Parathyroid adenoma (tissue), 2 donors: Measurements from ENCODE around the gene LETM1.

ENCODE experiments used
- H2AFZ ChIP-seq: fragments of 300-600 bp; sonication (generic); one replicate; pipeline ENCODE4 v1.7.0; 2017; ENCODE audit warnings: antibody characterized with exemption, mild to moderate bottlenecking
- H3K27ac ChIP-seq: fragments of 300-600 bp; sonication (generic); one replicate; pipeline ENCODE4 v1.7.0; 2017
- H3K27me3 ChIP-seq: fragments of 300-600 bp; sonication (generic); one replicate; pipeline ENCODE4 v1.7.0; 2017; ENCODE audit warnings: low read length; ENCODE audit not compliant: control insufficient read depth, insufficient read depth
- H3K36me3 ChIP-seq: fragments of 300-600 bp; sonication (generic); one replicate; pipeline ENCODE4 v1.7.0; 2017; ENCODE audit warnings: low read length; ENCODE audit not compliant: control insufficient read depth, insufficient read depth
- H3K4me1 ChIP-seq: fragments of 300-600 bp; sonication (generic); one replicate; pipeline ENCODE4 v1.7.0; 2017; ENCODE audit warnings: control low read depth
- H3K4me2 ChIP-seq: fragments of 300-600 bp; sonication (generic); one replicate; pipeline ENCODE4 v1.7.0; 2017; ENCODE audit warnings: low read length
- H3K4me3 ChIP-seq: fragments of 300-600 bp; sonication (generic); one replicate; pipeline ENCODE4 v1.7.0; 2017; ENCODE audit warnings: low read depth, low read length
- H3K79me2 ChIP-seq: fragments of 300-600 bp; sonication (generic); one replicate; pipeline ENCODE4 v1.7.0; 2017; ENCODE audit warnings: control low read depth
- H3K9ac ChIP-seq: fragments of 300-600 bp; sonication (generic); one replicate; pipeline ENCODE4 v1.7.0; 2017; ENCODE audit warnings: mild to moderate bottlenecking
- H3K9me3 ChIP-seq: fragments of 300-600 bp; sonication (generic); one replicate; pipeline ENCODE4 v1.7.0; 2017; ENCODE audit warnings: low read length; ENCODE audit not compliant: control insufficient read depth
- CTCF ChIP-seq: fragments of 300-600 bp; sonication (generic); IDR thresholded peaks from one replicate; pipeline ENCODE4 v1.7.0; 2017; ENCODE audit warnings: antibody characterized with exemption, mild to moderate bottlenecking
- donor health status: primary hyperparathyroidism.

Gene LETM1

GRCh38 chr4:1799387-1800375, 56.3 kb downstream of the LETM1 start:
- no peak overlapping the region for H3K27ac ChIP-seq
- no peak for TF ChIP-seq CTCF
- no peak overlapping the region for H3K4me2 ChIP-seq
- H2AFZ ChIP-seq: no peak overlapping the region
- H3K4me1 ChIP-seq: no peaks in the 10 kb centered on the region
- H3K36me3 ChIP-seq: no peaks in the 10 kb centered on the region
- no peaks in the 10 kb centered on the region for H3K27me3 ChIP-seq
- H3K9ac ChIP-seq: no peak overlapping the region
- H3K4me3 ChIP-seq: no peak overlapping the region
- H3K79me2 ChIP-seq: no peaks in the 10 kb centered on the region
- no peaks in the 10 kb centered on the region for H3K9me3 ChIP-seq

- H3K4me1 ChIP-seq: no peaks in the 10 kb centered on the region
- TF ChIP-seq CTCF: no peak
- H3K9ac ChIP-seq: no peak overlapping the region
- no peaks in the 10 kb centered on the region for H3K9me3 ChIP-seq
- H3K4me3 ChIP-seq: no peak overlapping the region
- H3K4me2 ChIP-seq: no peak overlapping the region
- no peak overlapping the region for H3K27ac ChIP-seq
- H3K27me3 ChIP-seq: peaks cover 3% of the 10 kb centered on the region
- no peaks in the 10 kb centered on the region for H3K36me3 ChIP-seq
- H3K79me2 ChIP-seq: no peaks in the 10 kb centered on the region
- H2AFZ ChIP-seq: no peak overlapping the region
Measured at GRCh38 chr4:1798580-1799386, 57.2 kb downstream of the LETM1 start.

- H3K36me3 ChIP-seq: no peaks in the 10 kb centered on the region
- no peak overlapping the region for H3K4me3 ChIP-seq
- TF ChIP-seq CTCF: no peak
- no peaks in the 10 kb centered on the region for H3K9me3 ChIP-seq
- peaks cover 3% of the 10 kb centered on the region for H3K27me3 ChIP-seq
- H3K9ac ChIP-seq: no peak overlapping the region
- H2AFZ ChIP-seq: no peak overlapping the region
- no peaks in the 10 kb centered on the region for H3K4me1 ChIP-seq
- no peak overlapping the region for H3K27ac ChIP-seq
- H3K4me2 ChIP-seq: no peak overlapping the region
- no peaks in the 10 kb centered on the region for H3K79me2 ChIP-seq
Measured at GRCh38 chr4:1797861-1798579, 57.9 kb downstream of the LETM1 start.

- TF ChIP-seq CTCF: no peak
- Histone ChIP-seq H3K36me3 (no peaks in the 10 kb centered on the region), H3K4me3 (no peak overlapping the region), H3K4me2 (no peak overlapping the region), H2AFZ (no peak overlapping the region), H3K79me2 (no peaks in the 10 kb centered on the region), H3K27ac (no peak overlapping the region), H3K9me3 (no peaks in the 10 kb centered on the region), H3K9ac (no peak overlapping the region), H3K4me1 (no peaks in the 10 kb centered on the region), H3K27me3 (peaks cover 3% of the 10 kb centered on the region)
Measured at GRCh38 chr4:1797298-1797860, 58.6 kb downstream of the LETM1 start.
